ENCODE measurements around the gene MYO18A.
A peak's percentile ranks its signal among the peaks of the same experiment; 100 is the strongest.

Gene MYO18A

DNA sequence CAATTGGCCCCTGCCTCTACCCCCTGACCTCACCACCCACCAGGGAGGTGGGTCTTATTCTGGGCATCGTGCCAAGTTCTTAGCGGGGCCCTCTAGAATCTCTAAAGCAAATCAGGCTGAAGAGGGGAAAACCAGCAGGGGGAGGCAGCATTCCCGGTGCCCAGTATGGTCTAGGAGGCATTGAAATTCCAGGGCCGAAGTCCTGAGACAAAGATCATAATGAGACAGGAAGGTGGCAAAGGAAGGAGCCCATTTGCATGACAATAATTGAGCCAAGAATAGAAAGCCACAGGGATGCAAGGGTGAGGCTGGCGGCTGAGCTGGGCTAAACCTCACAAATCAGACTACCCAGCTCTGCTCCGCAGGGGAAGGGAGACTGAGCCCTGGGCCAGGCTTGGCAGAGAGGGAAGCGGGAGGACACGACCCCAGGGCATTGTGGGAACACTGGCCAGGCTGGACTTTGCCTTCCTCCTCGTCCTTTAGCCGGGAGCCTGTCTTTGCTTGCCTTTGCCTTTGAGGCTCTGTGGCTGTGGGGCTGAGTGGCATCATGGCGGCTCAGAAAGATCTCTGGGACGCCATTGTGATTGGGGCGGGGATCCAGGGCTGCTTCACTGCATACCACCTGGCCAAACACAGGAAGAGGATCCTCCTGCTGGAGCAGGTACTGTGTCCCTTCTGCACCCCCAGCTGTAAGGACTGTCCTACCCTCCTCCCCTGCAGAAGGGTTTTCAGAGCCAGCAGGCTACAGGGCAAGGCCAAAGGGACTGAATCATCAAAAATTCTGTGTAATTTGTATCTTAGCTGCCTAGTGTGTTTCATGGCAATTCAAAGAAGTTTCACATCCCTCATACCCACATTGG is 137.3 kb downstream of the MYO18A start, which contains the start of gene PIPOX:
Gene PIPOX, plus strand, starts transcription at position 463 of the 860 bp plus-strand sequence. Its CDS starts 85 bp downstream, at position 548.
- H3K27ac ChIP-seq: no peak within 1 kb of the TSS
- TF ChIP-seq, protein P1, sequence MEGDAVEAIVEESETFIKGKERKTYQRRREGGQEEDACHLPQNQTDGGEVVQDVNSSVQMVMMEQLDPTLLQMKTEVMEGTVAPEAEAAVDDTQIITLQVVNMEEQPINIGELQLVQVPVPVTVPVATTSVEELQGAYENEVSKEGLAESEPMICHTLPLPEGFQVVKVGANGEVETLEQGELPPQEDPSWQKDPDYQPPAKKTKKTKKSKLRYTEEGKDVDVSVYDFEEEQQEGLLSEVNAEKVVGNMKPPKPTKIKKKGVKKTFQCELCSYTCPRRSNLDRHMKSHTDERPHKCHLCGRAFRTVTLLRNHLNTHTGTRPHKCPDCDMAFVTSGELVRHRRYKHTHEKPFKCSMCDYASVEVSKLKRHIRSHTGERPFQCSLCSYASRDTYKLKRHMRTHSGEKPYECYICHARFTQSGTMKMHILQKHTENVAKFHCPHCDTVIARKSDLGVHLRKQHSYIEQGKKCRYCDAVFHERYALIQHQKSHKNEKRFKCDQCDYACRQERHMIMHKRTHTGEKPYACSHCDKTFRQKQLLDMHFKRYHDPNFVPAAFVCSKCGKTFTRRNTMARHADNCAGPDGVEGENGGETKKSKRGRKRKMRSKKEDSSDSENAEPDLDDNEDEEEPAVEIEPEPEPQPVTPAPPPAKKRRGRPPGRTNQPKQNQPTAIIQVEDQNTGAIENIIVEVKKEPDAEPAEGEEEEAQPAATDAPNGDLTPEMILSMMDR (conservative IDR thresholded peaks at IDR 0.05): 0 out of 2 replicates have a peak, but pooled peaks have one; percentile 9

DNA sequence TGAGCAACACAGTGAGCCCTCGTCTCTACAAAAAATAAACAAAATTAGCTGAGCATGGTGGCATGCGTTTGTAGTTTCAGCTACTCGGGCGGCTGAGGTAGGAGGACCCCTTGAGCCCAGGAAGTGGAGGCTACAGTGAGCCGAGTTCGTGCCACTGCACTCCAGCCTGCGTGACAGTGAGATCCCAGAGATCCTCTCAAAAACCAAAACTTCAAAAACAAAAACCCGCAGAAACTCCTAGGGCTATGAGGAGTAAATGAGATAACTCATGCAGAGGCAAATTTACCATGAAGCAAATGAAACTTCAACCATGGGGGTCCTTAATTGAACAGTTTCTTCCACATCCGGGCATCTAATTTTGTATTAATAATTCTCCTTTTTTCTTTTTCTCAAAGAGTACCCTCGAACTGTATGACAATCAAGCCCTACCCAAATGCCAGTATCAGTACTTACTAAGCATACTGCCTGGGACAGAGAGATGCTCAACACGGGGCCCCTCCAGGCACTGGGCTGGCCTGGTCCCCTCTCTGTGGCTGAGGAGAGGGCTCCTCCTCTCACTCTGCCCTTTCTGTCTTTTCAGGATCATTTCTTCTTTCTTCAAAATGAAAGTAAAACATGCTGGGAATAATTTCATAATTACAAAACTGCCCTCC is 138.0 kb downstream of the MYO18A start:
- TF ChIP-seq, protein P1 (conservative IDR thresholded peaks at IDR 0.05): no peak
- no peak overlapping the region for H3K27ac ChIP-seq

DNA sequence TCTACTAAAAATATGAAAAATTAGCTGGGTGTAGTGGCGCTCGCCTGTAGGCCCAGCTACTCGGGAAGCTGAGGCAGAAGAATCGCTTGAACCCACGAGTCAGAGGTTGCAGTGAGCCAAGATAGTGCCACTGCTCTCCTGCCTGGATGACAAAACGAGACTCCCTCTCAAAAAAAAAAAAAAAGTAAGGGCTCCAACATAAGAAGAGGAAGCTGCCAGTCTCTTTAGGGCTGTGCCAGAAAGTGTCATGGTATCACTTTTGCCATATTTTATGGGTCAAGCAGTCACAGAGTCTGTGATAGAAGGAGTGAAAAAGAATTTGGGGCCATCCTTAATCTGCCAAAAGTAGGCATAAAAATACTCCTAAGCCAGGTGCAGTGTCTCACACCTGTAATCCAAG is 138.6 kb downstream of the MYO18A start:
- TF ChIP-seq, protein P1 (conservative IDR thresholded peaks at IDR 0.05): no peak
- H3K27ac ChIP-seq: no peak overlapping the region

DNA sequence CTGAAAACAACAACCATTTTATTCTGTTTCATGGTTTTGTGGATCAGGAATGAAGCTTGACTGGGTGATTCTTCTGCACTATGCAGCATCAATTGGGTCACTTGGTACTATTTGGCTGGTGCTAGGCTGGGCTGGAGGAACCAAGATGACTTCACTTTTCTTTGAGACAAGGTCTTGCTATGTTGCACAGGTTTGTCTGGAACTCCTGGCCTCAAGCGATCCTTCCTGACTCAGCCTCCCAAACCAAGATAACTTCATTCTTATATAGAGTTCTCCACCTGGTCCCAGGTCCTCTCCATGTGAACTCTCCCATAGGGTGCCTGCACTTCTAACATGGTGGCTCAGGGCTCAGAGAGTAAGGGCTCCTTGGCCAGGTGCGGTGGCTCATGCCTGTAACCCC is 139.1 kb downstream of the MYO18A start:
- H3K27ac ChIP-seq: no peak overlapping the region
- TF ChIP-seq, protein P1 (conservative IDR thresholded peaks at IDR 0.05): no peak

DNA sequence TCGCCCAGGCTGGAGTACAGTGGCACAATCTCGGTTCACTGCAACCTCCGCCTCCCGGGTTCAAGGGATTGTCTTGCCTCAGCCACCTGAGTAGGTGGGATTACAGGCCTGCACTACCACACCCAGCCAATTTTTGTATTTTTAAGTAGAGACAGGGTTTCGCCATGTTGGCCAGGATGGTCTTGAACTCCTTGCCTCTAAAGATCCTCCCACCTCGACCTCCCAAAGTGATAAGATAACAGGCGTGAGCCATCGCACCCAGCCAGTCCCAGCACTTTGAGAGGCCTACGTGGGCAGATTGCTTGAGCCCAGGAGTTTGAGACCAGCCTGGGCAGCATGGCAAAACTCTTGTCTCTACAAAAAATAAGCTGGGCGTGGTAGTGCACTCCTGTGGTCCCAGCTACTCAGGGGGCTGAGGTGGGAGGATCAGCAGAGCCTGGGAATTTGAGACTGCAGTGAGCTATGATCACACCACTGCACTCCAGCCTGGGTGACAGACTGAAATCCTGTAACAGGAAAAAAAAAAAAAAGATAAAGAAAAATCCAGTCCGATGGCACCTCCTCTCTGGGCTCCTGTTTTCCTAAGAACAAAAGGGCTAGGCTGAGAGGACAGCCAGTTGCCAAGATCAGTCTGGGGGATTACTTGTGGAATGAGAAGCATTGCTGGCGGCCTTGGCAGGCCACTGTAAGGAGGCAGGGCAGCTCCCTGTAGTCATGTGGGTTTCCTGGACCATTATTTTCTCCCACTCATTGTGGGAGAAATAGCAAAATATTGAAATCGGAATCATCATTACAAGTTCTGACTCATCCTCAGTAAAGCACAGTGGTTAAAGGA is 140.2 kb downstream of the MYO18A start:
- H3K27ac ChIP-seq: peak overlapping the region; percentile 4; the same call in 1 of the 2 replicates
- TF ChIP-seq, protein P1 (conservative IDR thresholded peaks at IDR 0.05): no peak

DNA sequence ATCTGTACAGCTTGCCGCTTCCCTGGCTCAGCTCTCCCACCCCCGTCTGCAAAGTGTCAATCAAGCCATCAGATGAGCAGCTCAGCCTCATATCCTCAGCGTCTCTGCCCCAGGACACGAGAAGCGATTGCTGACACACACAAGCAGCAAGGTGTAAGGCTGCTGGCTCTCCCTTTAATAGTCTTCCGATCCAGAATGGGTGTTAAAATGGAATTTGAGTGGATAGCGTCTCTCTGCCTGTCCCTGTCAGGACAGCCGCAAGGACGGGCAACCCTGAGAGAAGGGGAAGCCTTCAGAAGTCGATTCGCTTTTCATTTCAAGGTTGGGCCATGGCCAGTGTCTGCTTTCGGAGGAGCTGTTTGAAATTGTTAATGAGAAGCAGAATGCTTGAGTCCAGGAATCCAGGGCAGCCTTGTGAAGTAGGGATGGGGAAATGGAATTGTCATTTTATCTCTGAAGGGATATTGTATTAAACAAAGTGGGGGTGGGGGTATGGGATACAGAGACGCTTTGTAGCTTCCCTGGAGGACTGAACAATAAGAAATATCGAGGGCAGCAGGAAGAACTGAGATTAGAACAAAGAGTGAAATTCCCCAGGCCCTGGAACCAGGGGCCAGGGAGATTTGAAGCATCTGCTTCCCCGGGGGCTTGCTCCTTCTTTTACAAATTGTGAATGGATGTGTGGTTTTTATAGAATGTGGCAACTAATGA is 142.0 kb downstream of the MYO18A start:
- TF ChIP-seq, protein P1 (conservative IDR thresholded peaks at IDR 0.05): no peak
- peak overlapping the region; percentile 7; the same call in 1 of the 2 replicates for H3K27ac ChIP-seq
